Nephron (organoid): ENCODE measurements around the gene SEMA3G.

Experiments
- H3K27ac Mint-ChIP-seq, 3 experiments: 2 replicates each; pipeline ENCODE4 v1.8.0; 2020; ENCODE audit warnings: mixed read lengths in 3 of 3, mild to moderate bottlenecking in 2 of 3, moderate library complexity in 1 of 3
- H3K27me3 Mint-ChIP-seq: 2 replicates; pipeline ENCODE4 v1.8.0; 2021; ENCODE audit warnings: low read depth, mild to moderate bottlenecking, moderate library complexity, mixed read lengths
- H3K36me3 Mint-ChIP-seq: 2 replicates; pipeline ENCODE4 v1.8.0; 2020; ENCODE audit warnings: low read depth, mixed read lengths
- H3K4me1 Mint-ChIP-seq: 2 replicates; pipeline ENCODE4 v1.8.0; 2020; ENCODE audit warnings: mixed read lengths
- H3K4me3 Mint-ChIP-seq, 3 experiments: 2 replicates each; pipeline ENCODE4 v1.8.0; 2020; ENCODE audit warnings: mild to moderate bottlenecking in 3 of 3, mixed read lengths in 3 of 3, moderate library complexity in 2 of 3
- H3K9me3 Mint-ChIP-seq: 2 replicates; pipeline ENCODE4 v1.8.0; 2020; ENCODE audit warnings: mixed read lengths
- CTCF ChIP-seq, 3 experiments: fragments of 200-600 bp; sonication (generic); IDR thresholded peaks; one replicate each; pipeline ENCODE4 v1.5.0; 2021; ENCODE audit warnings: antibody characterized with exemption in 3 of 3; ENCODE audit not compliant: unreplicated experiment in 3 of 3

SEMA3G gene

GRCh38 chr3:52479877-52480575, 35.1 kb upstream of the SEMA3G start:
- peaks cover 26% of the 10 kb centered on the region for H3K4me1 Mint-ChIP-seq
- no peak for TF ChIP-seq CTCF (IDR thresholded peaks at IDR 0.05; ENCODE audit: unreplicated experiment in 3 of 3)
- no peak overlapping the region for H3K4me3 Mint-ChIP-seq

GRCh38 chr3:52479037-52479876, 34.4 kb upstream of the SEMA3G start:
- peaks cover 19% of the 10 kb centered on the region for H3K4me1 Mint-ChIP-seq
- H3K27ac Mint-ChIP-seq = no peak overlapping the region
- no peaks in the 10 kb centered on the region for H3K27me3 Mint-ChIP-seq

More at GRCh38 chr3:52479877-52480575, 35.1 kb upstream of the SEMA3G start:
- Mint-ChIP-seq H3K9me3 (no peaks in the 10 kb centered on the region), H3K27me3 (no peaks in the 10 kb centered on the region), H3K27ac (no peak overlapping the region), H3K36me3 (peaks cover 65% of the 10 kb centered on the region)

GRCh38 chr3:52477796-52478095, 32.8 kb upstream of the SEMA3G start:
- Mint-ChIP-seq H3K4me1 (peaks cover 3% of the 10 kb centered on the region), H3K27ac (no peak overlapping the region), H3K4me3 (no peak overlapping the region), H3K36me3 (peaks cover 76% of the 10 kb centered on the region), H3K9me3 (no peaks in the 10 kb centered on the region), H3K27me3 (no peaks in the 10 kb centered on the region)
- no peak for TF ChIP-seq CTCF (IDR thresholded peaks at IDR 0.05; ENCODE audit: unreplicated experiment in 3 of 3)

More at GRCh38 chr3:52479037-52479876, 34.4 kb upstream of the SEMA3G start:
- H3K4me3 Mint-ChIP-seq = no peak overlapping the region
- TF ChIP-seq CTCF (IDR thresholded peaks at IDR 0.05; ENCODE audit: unreplicated experiment in 3 of 3) = no peak
- no peaks in the 10 kb centered on the region for H3K9me3 Mint-ChIP-seq
- peaks cover 70% of the 10 kb centered on the region for H3K36me3 Mint-ChIP-seq

GRCh38 chr3:52477076-52477795, 32.3 kb upstream of the SEMA3G start:
- Mint-ChIP-seq H3K4me1 (no peaks in the 10 kb centered on the region), H3K27ac (no peak overlapping the region), H3K36me3 (peaks cover 76% of the 10 kb centered on the region), H3K4me3 (no peak overlapping the region), H3K9me3 (no peaks in the 10 kb centered on the region), H3K27me3 (no peaks in the 10 kb centered on the region)
- TF ChIP-seq CTCF (IDR thresholded peaks at IDR 0.05; ENCODE audit: unreplicated experiment in 3 of 3) = no peak

GRCh38 chr3:52473026-52473425, 28.1 kb upstream of the SEMA3G start:
- Mint-ChIP-seq H3K36me3 (peaks cover 63% of the 10 kb centered on the region), H3K4me3 (no peak overlapping the region)

More at GRCh38 chr3:52473026-52473425, 28.1 kb upstream of the SEMA3G start:
- Mint-ChIP-seq H3K27me3 (no peaks in the 10 kb centered on the region), H3K9me3 (no peaks in the 10 kb centered on the region), H3K27ac (no peak overlapping the region), H3K4me1 (peaks cover 8% of the 10 kb centered on the region)
- no peak for TF ChIP-seq CTCF (IDR thresholded peaks at IDR 0.05; ENCODE audit: unreplicated experiment in 3 of 3)
